HG03039 (cell line): ENCODE data around the gene TRABD2B.

Experiments
- ATAC-seq: cut with Tn5 transposase; IDR thresholded peaks from one replicate; pipeline ENCODE4 v1.9.1; 2021; ENCODE audit warnings: mild to moderate bottlenecking, moderate library complexity; ENCODE audit not compliant: unreplicated experiment

The TRABD2B gene

DNA sequence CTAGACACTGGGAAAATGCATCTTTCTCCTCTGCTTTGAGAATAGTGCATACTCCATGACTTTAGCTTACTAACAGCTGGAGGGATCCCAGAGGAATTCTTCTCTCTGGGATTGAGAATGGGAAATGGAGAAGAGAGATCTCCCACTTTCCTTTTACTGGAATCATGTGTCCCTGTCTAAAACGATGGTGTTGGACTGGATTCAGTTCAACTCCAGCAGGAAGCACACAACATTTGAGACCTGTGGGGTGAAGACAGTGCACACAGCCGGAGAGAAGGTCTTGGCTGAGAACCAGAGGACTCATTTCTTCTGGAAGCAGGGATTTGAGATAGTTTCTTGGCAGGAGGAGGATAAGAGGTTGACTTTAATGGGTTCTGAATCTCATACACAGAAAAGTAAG, 58.7 kb downstream of the TRABD2B start:
- ATAC-seq = no peak

DNA sequence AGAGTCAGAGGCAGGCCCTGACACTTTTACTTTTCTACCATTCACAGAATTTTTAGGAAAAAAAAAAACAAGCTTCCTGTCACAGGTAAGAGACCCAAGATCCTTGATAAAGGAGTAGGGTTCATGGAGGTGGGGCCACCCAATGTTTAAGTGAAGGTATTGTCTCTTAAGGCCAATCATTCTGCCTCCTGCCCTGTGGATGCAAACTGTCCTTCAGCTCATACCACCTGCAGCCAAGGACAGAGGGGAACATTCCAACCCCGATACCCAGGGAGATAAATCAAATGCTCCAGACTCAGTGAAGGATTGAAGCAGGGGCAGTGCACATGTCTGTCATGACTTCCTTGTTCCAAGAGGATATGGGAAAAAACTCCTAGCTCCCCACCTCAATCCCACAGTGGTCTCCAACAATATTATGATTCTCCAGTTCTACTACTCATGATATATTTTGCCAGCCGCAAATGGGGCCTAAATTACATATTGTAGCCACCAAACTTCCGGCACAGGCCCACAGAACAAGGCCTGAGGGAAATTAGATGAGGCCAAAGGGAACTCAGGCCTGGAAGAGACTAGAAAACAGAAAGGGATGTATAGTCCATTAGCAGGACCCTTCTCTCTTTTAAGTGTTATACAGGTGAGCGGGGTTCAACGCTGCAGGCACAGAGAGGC, 59.5 kb downstream of the TRABD2B start:
- ATAC-seq = no peak

DNA sequence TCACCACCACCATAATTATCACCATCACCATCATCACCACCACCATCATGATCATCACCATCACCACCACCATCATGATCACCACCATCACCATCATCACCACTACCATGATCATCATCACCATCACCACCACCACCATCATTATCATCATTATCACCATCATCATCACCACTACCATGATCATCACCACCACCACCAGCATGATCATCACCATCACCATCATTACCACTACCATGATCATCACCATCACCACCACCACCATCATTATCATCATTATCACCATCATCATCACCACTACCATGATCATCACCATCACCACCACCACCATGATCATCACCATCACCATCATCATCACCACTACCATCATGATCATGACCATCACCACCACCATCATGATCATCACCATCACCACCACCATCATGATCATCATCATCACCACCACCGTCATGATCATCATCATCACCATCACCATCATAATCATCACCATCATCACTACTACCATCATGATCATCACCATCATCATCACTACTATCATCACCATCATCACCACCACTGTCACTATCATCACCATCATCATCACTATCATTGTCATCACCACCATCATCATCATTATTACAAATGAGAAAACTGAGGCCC, 60.2 kb downstream of the TRABD2B start:
- no peak for ATAC-seq

DNA sequence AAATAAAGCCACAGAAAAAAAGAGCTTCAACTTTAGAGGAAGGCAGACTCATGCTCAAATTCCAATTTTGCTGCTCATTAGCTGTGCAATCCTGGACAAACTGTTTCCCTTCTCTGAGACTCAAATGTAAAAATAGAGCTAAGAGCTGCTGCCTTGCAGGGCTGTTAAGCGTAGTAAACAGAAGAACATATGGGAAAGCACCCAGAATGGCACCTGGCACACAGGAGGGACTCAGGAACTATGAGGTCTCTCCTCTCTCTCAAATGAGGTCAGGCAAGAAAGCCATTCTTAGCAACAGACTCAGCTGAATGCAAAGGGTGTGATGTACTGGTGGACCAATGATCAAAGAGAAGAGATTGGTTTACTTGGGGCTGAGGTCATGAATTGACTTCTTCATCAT, 61.3 kb downstream of the TRABD2B start:
- no peak for ATAC-seq

DNA sequence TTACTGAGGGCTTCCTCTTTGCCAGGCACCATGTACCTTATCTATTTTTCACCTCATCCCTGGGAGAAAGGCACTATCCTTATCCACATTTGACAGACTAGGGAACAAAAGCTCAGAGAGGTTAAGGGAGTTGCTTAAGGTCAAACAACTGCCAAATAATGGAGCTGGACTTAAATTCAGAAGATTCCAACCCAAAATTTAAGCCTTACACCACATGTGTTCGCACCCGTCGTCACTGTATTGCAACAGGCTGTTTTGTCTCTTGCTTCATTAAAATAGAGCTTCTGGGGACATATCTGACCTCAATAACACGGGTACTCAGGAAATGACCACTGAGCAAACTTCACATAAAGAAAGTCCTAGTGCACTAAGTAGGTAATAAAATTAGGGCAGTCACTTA, 62.0 kb downstream of the TRABD2B start:
- no peak for ATAC-seq

DNA sequence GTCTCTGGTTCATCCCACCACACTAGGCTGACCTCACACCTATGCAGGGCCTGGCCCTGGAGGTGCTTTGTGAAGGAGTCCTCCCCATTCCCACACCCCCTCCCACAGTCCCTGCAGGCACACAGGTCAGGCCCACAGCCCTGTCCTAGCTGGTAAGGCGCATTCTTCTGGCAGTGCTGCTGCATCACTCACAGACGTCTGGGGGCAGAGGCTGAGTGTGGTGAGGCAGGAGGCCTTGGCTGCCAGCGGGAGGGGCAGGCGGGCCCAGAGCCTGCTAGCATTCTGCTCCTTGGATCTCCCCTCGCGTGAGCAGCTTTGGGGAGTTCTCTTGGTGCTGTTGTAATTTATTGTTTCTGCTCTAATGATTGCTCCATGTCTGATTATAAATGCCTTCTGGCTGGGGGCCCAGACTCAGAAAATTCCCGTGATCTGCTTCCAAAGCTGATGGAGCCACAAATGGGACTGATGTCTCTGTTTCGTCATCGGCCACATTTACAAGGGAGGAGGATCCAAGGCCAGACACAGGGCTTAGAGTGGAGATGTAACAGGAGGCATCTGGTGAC, 62.9 kb downstream of the TRABD2B start:
- ATAC-seq = no peak

DNA sequence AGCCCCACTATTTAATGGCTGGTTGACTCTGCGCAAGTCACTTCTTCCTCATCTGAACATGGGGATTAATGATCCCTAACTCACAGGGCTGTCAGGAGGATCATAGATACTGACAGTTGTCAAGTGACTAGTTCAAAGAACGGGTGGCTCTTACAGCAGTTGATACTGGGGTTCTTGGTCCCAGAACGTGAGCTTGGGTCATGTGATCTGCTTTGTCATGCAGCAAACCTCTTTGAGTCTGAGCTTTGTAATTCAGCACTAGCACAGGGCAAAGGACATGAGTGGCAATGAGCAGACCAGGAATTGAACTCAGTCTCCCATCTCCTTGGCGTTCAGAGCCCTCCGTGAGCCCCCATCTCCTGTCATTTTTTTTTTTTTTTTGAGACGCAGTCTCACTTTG, 64.4 kb downstream of the TRABD2B start:
- no peak for ATAC-seq

DNA sequence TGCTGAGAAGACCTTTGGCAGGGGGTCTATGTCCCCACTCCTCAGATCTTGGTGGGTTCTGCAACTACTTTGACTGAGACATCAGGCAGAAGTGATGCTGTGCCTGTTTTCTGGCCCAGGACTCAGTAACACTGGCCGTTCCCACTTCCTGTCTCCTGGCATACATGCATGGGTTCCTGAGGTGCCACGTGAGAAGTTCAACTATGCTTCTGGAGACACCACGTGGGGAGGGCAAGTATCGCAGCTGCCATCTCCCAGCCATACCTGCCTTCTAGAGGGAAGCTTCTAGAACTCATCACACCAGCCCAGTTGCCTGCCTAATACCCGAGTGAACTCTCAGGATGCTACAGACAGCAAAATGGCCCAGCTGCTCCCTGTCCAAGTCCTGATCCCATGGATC, 65.8 kb downstream of the TRABD2B start:
- no peak for ATAC-seq

DNA sequence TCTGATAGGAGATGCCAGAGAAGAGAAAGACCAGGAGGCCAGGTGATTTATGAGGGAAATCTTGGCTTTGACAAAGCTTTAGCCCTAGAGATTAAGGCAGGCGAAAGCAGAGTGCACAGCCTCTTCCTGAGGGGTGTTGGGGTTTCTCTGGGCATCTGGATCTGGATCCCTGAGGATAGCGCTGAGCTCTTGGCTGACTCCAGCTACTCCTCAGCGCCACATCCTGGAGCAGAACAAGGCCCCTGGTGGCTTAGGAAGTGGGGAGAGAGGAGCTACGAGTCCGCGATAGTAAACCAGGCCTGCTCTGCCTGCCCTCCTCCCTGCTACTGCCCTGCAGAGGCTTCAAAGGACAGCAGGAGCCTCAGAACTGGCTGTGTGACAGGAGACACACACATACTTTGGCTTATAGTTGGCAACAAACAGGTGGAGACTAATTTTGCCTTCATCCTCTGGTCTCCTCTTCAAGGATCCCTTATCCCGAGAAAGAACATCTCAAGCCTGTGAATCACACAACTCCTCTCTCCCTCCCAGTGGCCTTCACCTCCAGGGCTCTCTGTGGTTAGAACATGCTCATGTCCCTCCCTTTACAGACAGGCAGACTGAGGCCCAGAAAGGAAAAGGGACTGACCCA, 66.9 kb downstream of the TRABD2B start:
- no peak for ATAC-seq

DNA sequence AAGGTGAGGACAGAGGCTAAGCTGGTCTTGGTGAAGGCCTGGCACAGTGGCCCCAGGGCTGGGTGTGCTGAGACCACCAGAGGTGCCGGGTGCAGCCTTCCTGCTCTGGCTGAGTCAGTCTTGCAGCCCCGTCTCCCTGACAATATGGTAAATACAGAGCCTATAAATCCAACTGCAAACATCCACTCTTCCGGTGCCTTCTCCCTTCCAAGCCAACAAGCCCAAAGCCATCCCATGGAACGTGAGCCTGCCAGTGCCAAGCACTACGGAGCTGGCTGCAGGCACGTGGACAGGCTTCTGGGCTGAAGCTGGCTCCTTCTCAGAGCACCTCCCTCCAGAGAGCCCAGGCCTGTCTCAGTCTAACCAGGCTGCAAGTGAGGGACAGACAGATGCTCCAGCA, 70.0 kb downstream of the TRABD2B start:
- ATAC-seq = no peak

DNA sequence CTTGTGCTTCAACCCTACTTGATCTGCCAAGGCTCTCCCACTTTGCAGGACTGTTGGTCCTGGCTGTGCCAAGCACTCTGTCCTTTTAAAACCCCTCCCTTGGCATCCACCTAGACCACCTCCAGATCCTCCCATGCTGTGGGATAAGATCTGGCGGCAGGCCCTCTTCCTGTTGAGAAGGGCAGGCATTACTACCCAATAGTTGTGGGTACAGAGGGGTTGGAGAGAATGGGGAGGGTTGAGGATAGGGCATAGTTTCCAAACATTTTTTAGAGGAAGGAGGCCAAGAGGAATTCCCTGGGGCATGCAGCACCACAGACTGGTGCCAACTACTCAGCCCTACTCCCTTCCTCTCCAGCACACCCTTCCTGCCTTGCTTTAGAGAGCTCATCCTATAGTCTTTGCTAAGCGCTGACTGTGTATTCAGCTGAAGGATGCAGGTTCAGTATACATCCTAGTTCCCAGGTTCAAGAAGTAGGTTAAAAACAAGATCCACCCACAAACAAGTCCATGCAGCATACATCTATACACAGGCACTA, 70.7 kb downstream of the TRABD2B start:
- ATAC-seq = no peak

DNA sequence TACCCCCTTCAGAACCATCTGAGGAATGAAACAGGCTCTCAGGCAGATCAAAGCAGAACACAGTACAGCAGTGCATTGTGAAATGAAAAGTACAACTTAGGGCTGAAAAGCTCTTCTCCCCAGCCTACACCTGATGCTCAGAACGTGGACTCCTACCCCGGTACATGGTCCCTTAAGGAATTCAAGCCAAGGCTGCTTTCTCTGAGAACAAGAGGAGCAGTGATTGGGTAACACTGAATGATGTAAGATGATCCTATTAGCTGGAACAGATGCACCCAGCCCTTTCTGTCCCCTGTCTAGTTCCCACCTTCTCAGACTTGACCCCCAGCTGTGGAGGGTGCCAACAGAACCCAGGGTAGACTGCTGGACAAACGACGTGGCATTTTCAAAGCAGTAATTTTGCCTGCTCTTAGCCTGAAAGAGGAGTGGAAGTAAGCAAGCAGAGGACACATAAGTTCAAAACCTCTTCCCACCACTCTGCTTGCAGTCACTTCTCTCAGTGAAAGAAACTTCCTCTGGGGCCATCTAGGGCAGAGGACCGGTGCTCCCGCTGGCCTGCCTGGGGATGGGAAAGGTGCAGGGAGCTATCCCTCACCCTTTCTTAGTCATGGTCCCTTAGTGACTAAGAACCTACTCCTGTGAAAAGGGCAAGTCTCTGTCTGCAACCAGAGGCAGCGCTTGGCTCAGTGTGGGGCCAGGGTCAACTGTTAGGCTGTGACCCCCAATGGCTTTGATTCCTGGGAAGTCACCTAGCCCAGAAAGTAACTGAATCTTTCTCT, 72.7 kb downstream of the TRABD2B start:
- ATAC-seq = no peak

DNA sequence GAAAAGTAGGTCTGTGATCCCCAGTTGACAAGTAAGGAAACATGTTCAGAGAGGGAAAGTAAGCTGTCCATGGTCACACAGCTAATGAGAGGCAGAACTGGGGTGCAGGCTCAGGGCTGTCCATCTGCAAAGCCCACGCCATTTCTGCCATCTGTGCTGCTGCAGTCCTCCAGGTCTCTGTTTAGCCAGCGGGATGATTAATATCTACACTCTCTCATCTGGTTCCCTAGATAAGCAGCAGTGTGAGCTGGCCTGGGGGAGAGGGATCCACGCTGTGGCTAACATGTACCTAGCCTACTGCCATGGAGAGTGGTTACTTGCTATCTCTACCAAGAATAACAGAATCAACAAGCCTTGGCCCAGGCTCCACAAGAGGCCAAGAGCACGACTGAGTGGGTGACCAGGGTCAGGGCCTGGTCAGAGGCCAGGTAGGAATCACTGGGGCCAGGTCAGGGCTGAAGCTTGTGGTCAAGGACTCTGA, 75.2 kb downstream of the TRABD2B start:
- ATAC-seq = no peak

DNA sequence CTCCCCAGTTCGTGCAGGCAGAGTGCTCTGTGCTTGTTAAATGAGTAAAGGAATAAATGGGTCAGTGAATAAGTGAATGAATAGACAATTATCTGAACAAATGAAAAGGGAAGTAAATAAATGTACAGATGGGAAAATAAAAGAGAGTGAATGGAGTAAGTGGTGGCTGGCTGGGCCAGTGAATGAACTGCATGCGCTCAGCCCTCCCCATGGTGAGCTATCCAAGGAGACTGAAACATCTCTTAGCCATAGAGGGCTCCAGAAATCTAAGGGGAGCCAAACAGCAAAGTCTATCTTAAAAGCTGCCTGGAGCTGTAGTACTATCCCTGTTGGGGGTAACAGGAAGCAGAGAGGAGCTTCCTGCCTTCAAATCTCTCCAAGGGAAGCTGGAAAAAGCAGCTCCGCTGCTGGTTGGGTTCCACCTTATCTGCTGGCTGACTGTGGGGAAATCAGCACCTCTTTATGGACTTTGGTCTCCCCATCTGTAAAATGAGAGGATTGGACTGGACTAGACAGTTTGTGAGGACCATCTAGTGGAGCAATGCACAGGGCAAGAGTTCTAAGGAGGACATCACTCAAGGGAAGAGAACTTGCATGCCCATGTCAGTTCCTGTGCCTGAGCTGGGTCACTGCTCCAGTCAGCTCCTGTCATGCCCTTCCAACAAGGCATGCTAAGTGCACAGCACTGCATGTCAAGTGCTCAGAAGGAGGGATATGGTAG, 77.9 kb downstream of the TRABD2B start:
- no peak for ATAC-seq

DNA sequence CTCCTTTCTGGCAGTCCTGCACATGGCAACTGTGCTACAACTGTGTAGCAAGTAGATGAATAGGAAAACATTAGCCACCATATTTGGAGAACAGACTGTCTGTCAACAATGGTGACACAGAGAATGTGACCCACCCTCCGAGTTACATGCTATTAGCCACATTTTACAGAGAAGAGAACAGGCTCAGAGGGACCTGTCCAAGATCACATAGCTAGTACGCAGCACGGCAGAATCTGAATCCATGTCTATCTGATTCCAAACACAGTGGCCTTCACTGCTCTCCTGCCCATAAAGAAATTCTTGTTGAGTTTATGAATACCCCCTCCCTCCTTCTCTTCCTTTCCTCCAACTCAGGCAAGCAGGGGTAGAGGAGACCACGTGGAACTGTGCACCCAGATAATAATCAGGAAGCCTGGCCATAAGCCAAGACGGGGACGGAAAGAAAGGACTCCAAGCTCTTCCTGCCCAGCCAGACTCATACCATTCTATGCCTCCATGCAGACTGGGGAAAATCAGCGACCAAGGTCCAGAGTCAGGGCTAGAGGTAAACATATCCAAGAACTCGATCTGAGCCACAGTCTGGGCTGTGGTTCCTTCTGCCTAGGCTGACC, 78.8 kb downstream of the TRABD2B start:
- ATAC-seq = no peak

DNA sequence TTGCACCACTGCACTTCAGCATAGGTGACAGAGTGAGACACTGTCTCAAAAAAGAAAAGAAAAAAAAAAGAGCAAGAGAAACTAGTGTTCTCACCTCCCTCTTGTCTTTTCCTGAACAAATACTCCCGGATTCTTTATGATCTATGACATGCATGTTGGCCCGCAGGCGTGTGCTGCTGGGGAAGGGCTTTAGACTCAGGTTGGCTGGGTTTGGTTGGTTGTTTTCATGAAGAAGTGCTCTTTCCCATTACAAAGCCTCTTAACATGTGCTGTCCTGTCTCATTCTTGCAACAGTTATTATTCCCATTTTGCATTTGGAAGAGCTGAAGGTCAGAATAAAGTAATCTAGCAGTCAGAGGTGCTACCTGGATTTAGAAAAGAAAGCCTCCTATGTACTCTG, 79.5 kb downstream of the TRABD2B start:
- ATAC-seq = no peak

DNA sequence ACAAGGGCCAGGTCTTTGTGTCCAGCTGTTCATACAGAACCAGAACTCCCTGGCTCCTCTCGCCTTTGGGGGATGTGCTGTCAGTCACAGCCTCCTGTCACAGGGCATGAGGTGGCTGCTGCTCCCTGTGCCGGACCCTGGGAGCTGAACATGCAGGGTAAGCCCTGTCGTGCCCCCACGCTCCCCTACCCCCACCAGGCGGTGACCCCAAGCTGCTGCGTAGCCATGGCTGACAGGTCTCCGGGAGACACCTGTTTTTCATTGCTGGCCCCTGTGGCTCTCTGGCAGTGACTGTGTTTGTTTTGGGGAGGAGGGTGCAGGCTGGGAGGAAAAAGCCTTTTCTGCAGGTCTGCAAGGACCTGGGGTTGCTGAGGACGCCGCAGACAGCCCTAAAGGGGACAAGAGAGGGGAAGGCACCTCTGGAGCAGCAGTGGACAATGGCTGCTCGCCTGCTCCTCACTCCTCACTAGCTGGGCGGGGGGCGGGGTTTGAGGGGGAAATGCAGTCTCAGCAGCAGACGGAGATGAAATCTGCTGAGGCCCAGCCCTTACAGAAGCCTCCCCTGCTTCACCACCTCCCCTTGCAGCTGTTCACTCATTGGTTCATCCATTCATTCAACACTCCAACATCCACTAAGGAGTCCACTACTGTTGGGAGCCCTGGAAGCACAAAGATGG, 81.4 kb downstream of the TRABD2B start:
- ATAC-seq = no peak

DNA sequence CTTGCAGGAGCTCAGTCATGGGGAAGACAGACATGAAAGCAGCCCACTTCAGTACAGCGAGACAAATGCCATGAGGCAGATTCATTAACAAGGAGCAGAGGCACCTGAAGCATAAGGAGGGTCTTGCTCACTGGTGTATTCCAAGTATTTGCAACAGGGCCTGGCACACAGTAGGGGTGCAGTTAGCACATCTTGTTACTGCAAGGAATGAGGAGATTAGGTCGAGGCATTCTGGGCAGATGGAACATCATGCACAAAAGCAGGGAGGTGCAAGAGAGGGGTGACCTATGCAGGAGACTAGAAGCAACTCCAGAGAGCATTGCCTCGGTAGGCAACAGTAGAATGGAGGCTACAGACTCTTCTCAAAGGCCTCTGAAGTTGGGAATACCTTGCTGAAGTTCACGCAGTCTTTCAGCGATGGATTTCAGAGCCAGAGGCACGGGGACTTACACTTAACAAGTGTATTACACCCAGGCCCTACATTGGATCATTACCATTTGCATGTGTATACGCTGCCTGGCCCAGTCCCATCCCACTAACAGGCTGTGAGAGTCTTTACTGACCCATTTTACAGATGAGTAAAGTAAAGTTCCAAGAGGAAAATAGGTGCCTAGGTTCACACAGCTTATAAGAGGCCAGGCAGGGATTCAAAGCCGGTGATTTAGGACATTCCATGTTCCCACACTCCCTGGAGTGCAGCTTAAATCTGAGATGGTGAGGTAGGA, 82.1 kb downstream of the TRABD2B start:
- no peak for ATAC-seq
